ENCODE results near the gene EIF4G1.

- no peak for TF ChIP-seq EP300 (IDR thresholded peaks at IDR 0.05; ENCODE audit: low read depth)
- TF ChIP-seq, protein P1, sequence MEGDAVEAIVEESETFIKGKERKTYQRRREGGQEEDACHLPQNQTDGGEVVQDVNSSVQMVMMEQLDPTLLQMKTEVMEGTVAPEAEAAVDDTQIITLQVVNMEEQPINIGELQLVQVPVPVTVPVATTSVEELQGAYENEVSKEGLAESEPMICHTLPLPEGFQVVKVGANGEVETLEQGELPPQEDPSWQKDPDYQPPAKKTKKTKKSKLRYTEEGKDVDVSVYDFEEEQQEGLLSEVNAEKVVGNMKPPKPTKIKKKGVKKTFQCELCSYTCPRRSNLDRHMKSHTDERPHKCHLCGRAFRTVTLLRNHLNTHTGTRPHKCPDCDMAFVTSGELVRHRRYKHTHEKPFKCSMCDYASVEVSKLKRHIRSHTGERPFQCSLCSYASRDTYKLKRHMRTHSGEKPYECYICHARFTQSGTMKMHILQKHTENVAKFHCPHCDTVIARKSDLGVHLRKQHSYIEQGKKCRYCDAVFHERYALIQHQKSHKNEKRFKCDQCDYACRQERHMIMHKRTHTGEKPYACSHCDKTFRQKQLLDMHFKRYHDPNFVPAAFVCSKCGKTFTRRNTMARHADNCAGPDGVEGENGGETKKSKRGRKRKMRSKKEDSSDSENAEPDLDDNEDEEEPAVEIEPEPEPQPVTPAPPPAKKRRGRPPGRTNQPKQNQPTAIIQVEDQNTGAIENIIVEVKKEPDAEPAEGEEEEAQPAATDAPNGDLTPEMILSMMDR (IDR thresholded peaks at IDR 0.05) = no peak
Measured at GRCh38 chr3:184283681-184284080, 30.7 kb upstream of the EIF4G1 start.
